Measurements from ENCODE around the gene LZTS3.
"Not testable (repeated sequence)": the region's sequence is repeated elsewhere in the genome, so short reads cannot be mapped to it uniquely, and the experiment has no call there.

The LZTS3 gene

DNA sequence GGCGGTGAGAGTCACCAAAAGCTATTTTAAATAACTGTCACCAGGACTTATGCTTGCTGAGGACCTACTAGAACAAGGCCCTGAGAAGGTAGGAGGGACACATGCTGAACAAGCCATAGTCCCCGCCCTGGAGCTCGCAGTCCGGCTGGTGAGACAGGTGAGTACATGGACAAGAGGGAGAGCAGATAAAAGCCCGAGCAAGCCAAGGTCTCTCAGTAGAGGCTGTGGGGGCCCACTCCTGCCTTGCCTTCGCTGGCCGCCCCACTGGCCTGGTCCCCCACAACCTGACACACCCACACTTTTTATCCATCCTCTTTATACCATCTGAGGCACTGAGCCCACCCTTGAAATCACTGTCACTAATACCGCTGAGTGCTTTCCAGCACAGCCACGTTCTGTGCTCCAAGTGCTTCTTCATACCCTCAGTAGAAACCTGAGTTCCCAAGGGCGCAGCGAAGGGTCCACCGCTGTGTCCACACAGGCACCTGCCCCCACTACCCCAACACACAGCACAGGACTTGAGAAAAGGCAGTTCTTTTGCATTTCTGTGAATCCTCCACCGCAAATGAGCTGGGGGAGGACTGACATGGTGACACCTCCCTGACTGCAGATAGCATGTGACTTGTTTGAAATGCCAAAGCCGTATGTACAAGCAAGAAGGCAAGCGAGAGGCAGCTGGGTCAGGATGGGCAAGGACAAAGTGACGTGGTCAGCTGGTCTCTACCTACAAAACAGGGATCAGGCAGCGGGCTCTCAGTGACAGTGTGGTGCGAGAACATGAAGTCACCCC, 19.1 kb upstream of the LZTS3 start:
- DNase-seq = no peak

DNA sequence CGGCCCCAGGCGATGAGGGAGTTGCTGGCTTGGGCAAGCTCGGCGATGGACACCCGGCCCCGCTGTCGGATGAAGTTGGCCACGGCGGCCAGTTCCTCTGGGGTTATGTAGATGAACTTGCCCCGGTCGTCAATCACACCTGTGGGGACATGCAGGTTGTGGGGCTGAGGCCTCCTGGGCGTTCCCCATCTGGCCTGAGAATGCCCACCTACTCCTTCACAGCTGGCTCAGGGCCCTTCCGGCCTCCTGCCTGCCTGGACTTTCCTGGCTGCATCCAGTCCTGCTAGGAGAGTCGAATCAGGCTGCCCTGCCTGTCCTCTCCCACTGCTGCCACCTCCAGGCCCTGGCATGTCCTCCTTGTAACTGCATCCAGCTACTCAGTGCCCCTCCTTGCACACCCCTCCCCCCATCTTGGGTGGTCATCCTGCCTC, 17.3 kb upstream of the LZTS3 start:
- no peak for DNase-seq

DNA sequence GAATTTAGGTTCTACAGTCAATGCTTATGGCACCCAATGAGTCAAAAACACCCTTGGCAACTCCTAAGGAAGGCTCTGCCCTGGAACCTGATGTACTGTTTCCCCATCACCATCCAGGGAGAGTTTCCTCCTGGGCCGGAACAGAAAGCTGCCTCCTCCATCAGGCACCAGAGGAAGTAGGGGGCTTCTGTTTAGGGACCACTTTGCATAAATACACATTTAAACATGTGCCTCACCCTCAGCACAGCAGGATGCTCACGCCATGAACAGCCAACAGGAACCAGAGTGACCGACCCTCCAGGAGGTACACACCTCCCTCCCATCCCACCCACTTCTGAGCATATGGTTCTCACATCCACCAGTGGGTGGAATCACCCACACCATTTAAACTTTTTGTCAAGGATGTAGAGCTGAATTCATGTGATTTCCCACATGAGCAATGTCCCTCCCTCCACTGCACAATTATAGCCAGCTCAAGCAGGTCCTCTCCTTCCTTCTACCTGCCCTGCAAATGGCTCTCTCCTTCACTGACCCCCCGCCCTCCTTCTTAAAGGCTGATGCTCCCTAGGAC, 16.3 kb upstream of the LZTS3 start:
- DNase-seq = no peak

DNA sequence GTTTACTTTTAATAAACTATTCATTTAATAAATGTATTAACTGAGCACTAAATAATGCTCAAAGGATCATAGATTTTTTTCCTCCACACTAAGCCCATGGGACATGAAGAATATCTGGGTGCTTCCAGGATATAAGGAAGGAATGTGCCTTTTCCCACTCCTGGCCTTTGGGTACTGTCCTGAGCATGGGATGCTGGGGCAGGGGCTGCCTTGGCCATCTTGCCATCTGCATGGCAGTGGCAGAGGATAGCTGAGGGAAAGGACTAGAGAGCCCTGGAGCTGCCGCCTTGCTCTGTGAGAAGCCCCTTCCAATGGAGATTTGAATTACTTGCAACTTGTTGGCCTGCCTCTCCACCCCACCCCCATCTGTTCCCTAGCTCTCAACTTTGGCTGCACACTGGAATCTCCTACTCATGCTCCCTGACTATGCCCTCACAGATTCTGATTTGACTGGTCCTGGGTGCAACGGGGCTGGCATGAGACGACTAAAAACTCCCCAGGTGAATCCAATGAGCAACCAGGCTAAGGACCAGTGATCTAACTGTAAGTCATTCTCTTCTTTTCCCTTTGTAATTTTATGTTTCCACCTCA, 15.6 kb upstream of the LZTS3 start:
- no peak for DNase-seq

DNA sequence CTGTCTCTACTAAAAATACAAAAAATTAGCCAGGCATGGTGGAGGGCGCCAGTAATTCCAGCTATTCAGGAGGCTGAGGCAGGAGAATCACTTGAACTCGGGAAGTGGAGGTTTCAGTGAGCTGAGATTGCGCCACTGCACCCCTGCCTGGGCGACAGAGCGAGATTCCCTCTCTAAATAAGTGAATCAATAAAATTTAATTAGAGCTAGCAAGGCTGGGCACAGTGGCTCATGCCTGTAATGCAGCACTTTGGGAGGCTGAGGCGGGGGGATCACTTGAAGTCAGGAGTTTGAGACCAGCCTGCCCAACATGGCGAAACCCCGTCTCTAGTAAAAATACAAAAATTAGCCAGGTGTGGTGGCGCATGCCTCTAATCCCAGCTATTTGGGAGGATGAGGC, 14.5 kb upstream of the LZTS3 start:
- not testable (repeated sequence) for DNase-seq

DNA sequence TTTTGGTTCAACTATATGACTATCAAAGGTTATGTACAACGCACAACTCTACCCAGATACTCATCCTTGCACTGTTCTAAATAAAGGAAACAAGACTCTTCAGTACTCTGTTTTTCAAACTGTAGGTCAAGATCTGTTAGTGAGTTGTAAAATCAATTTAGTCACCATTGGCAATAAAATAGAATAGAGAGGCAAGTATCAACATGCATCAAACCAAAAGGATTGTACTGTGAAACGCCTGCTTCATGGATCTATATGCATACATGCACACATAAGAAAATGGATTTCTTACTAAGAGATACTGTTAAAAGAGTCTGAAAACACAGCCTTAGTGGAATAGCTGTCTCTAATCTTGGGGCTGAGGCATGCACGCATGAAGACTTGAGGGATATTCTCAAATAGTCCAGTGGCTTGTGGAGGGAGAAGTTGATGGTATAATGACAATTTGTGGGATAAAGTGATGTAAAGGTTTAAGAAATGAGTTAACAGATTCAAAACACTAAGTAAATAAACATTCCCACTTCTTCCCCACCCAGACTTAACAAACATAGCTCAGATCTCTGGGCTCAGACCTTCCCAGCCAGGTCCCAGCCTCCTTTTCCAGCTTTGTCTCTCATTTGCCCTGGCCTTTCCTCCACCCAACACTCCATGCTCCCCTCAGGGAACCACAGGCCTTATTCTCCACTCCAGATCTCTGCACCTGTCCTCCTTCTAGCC, 10.7 kb upstream of the LZTS3 start:
- DNase-seq = no peak

DNA sequence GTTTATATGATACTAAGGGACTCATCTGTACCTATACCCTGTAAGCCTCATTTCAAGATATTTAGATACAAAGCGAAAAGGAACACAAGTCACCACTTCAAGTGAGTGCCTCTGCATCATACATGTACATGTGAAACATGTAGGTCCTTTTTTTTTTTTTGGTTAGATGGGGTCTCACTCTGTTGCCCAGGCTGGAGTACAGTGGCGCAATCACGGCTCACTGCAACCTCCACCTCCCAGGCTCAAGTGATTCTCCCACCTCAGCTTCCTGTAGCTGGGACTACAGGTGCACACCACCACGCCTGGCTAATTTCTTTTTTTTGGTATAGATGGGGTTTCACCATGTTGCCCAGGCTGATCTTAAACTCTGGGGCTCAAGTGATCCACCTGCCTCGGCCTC, 9.1 kb upstream of the LZTS3 start:
- DNase-seq = not testable (repeated sequence)

DNA sequence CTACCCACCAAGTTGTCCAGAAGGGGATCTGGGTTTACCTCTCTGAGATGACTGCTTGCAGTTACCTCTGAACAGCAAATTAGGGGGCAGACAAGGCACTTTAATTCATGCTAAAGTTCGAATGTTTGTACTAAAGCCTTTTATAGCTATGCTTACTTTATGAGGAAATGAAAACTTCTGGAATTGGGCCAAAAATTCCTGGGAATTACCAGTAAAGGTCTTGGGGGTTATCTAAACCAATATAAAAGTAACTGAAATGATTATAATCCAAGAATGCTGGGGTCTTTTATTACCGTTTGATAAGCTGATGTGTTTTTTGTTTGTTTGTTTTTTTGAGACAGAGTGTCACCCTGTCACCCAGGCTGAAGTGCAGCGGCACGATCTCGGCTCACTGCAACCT, 7.9 kb upstream of the LZTS3 start:
- no peak for DNase-seq

DNA sequence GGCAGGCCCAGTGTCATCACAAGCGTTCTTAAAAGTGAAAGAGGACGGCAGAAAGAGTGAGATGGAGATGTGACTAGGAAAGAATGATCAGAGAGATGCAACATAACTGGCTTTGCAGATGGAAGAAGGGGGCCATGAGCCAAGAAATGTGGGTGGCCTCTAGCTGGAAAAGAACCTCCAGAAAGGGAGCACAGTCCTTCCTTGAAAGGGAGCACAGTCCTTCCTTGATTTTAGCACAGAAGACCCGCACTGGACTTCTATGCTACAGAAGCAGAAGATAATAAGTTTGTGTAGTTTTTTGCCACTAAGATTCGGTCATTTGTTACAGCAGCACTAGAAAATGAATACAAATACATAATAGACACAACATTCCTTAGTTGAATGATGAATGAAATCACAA, 7.0 kb upstream of the LZTS3 start:
- no peak for DNase-seq

DNA sequence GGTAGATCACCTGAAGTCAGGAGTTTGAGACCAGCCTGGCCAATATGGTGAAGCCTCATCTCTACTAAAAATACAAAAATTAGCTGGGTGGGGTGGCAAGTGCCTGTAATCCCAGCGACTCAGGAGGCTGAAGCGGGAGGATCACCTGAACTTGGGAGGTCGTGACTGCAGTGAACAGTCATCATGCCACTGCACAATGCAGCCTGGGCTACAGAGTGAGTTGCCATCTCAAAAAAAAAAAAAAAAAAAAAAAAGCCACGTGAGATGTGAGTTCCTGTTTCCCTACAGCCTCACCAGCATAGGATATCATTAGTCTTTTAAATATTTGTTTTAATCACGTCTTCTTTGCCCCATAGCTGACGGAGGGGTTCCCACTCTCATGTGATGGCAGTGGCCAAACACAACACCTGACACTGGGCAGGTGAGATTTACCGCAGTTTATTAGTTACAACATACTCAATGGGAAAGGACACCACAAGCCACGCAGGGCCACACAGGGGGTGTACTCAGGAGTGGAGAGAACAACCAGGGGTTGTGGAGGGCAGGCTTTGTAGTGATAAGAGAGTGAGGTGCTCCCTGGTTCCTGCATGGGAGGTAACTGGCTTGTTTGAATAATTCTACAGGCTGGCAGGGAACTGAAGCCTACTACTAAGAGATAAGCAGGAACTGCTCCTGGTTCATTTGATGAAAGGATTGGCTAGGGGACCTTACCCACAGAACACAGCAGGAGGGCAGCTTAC, 4.6 kb upstream of the LZTS3 start:
- no peak for DNase-seq

DNA sequence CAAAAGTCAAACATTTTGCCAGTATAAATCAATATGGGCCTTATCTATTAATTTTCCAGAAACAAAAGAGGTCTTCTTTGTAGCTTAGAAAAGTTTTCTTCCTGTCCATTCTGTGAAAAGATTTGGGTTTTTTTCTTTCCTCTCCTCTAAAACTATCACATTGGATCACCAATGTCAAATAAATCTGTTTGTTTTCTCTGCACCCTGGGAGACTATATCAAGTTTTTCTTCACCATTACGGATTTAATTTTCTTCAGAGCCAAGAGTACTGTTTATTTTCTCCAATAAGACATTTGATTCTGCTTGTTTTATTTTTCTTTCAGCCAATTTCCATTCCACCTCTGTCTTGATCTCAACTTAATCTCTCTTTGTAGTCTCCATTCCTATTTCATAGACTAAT, 1.9 kb upstream of the LZTS3 start:
- no peak for DNase-seq

DNA sequence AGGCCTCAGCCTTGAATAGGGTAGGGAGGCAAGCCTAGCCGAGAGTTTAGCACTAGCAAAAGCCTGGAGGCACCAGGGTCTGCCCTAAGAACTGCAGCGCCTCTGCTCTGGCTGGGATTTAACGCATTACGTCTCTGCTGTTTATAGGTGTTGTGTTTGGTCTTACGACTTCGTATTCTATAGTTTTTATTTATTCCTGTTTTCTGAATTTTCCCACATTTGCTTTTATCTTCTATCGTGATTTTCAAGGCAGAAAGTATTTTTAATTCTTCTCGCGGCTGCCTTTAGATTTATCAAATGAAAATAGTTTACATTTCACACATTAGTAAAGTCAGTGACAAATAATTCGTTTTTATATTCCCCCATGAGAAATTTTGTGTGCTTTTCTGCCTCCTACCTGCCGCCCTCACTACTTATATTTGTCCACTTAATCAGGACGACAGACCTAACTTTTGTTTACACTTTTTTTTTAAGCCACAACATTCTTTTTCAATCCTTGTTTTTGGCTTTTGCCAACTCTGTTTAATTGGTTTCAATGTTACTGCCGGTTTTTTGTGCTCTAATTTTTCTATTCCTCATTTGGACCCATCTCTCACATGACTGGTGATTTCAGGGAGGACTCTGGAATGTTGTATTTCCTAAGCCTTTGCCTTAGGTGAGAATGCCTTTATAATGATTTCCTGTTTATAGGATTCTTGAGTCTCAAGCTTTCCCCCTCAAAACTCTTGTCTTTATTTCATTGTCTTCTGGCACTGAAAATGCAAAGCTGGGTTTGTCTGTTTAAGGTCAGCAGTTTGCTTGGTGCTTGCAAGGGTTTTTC, 1.3 kb upstream of the LZTS3 start:
- no peak for DNase-seq

DNA sequence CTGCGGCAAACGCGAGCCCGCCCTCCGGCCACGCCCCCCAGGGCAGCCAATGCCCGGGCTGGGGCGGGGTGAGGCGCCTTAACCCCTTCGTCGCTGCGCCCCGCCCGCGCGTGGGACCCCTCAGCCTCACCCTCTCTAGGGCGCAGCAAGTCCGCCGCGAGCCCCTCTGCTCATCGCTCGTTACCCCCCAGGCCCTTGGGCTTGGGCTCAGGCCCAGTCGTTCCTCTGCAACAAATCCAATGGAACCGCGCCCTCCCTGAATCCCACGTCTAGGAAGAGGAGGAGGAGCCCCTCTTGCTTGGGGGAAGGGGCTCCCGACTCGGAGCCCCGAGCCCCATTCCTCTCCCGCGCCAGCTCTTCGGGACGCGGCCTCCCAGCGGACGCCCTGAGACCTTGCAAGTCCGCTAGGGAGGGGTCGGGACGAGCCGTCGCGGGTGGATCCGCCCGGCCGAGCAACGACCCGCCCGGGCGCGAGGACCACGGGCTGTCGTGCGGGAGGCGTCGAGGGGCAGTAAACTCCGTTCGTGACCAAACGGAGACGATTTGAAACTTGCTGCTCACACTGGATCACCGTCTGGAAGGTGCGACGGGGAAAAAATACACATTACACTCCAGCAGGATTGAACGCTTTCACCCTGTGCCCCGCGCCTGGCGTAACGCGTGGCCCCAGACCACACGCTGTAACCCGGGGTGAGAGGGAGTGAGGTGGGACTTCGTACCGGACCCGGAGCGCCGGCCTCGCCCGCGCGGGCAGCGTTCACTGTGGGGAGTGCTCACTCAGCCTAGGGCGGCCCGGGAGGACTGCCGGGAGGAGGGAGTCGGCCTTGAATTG, 477 bp upstream of the LZTS3 start:
- peak; percentile 73 for DNase-seq

DNA sequence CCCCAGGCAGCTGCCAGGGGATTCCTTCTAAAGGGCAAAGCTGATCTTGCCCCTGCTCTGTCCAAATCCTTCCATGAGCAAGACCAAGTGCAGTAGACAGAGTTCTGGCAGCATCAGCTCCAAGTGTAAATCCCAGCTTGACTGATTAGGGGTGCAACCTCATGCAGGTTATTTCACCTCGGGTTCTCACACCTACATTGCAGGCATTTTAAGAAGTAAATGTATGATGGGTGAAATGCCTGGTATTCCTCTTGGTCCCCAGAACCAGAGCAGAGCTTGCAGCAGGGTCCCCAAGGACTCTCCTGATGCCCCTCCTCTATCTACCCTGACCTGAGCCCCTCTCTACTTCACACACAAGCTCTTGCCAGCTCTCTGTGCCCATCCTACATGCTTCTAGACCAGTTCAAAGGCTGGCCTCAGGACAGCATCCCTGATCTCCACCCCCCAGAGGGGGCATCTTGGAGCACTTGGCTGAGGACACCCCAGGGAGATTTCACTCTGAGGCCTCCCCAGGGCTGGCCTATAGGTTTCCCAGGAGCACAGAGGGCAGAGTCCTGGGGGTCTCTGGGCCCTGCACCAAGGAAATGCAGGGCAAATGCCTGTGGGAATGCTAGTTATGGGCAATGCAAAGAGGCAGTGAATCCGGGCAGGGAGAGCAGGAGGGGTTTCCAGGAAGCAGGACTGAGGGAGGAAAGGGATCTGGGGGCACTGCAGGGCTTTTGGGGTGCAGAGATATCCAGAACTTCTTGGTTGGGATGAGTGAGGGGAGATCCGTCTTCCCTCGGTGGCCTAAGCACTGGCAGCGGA, 1.0 kb downstream of the LZTS3 start:
- no peak for DNase-seq

DNA sequence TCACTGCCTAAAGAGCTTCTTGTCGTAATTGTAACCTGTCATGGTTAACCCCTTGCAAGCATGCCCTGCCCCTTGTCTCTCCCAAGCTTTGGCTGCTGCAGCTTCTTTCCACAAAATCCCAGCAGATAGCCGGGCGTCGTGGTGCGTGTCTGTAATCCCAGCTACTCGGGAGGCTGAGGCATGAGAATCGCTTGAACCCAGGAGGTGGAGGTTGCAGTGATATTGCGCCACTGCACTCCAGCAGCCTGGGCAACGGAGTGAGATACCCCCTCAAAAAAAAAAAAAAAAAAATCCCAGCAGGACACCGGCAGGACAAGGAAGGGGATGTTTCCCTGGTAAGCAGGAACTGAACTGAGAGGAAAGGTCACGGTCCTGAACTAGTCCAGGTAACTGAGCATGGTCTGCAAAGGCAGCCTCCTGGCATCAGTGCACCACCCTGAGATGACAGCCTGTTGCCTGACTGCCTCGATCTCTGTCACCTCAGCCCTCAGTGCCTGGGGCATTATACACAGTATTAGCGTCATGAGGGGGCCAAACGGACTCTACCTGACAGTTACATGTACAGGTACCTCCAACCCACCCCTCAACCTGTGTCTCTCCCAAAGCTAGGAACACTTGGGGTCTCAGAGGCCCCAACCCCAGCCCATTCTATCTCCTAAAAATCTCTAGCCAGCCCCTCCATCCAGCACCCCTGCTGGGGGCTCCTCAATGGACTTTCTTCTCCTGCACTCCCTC, 1.8 kb downstream of the LZTS3 start:
- no peak for DNase-seq

DNA sequence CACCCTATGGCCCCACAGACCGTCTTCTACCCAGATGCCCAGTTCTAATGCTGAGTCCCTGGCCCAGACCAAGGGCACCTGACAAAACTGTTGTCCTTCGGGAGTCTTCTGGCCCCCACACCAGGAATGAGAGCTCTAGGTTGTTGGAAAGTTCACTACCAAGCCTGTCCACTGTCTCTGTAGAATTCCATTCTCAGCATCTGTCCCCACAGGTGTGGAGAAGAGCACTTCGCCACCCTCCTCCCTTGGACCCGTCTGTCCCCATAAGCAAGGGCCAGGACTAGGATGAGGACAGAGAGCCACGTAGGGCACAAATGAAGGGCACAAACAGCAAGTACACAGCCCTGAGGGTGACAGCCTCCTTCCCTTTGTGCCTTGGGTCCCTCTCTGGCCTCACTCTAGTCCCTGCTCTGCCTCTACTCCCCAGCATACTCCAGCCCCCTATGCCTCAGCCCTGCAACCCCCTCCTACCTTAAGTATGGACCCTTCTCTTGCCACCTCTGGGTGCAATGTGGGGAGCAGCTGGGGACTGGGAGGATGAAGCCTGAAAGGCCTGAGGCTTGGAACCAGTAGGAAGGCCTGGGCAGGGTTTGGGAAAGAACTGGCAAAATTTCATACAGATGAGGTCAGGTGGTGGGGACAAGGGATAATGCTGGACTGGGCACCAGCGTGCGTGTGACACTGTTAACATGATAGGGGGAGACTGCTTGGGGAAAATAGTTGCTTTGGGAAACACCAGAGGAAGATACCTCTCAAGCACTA, 4.3 kb downstream of the LZTS3 start:
- DNase-seq = no peak

DNA sequence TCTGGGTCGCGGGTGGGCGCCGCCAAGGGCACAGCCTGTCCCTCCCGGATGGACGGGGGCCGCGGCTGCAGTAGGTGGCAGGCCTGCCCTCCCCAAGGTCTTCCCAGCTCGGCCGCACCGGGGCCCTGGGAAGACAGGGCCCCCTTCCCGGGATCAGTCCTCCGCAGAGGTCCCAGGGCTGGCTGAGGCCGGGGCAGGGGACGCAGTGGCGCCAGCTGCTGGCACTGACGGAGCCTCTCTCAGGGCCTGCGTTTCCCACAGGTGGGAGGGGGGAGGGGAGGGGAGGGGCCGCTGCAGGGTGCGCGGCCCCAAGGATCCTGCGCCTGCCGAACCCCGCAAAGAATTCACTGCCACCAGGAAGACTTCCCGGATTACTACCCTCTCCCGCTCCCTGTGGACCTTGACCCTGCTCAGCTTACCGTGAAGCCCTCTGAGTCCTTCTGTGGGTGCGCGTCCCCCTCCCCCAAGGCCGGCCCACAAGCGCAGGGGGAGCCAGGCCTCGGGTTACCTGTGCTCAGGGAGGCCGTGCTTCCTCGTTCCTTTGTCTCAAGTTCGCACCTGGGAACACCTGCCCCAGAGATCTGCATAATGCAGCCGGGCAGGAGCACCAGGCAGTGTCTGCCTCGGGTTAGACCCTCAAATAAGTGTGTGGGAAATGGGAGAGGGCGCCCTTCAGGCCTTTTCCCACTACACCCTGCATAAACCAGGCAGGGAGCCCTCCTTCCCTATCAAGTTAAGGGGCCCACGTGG, 5.1 kb downstream of the LZTS3 start:
- DNase-seq = no peak

DNA sequence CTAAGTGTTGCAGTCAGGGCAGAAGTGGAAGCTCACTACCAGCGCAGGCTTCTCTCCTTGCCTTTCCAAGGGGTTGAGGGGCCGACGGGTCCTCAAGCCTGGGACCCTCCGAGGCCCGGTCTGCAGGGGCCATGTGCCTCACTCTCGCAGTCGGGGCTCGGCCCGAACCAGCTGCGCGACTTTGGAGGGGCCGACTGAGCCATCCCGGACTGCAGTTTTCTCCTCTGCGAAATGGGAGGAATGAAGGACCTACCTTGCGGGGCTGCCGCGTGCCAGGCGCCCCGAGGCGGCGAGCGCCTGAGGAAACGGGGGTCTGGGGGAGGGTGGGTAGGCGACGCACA, 5.6 kb downstream of the LZTS3 start:
- DNase-seq = no peak
